Globus pallidus (tissue), 1 donor: ENCODE results near the gene ATP8A1.

ENCODE experiments used
- DNase-seq: peaks from one replicate; pipeline ENCODE4 v3.0.0-alpha.2; 2015; ENCODE audit warnings: low spot score

The ATP8A1 gene

GRCh38 chr4:42649870-42650269 is 7.0 kb downstream of the ATP8A1 start:
- no peak for DNase-seq

- no peak for DNase-seq
Observed at GRCh38 chr4:42646999-42647541, 9.8 kb downstream of the ATP8A1 start.

GRCh38 chr4:42646013-42646784 is 10.7 kb downstream of the ATP8A1 start:
- no peak for DNase-seq

GRCh38 chr4:42644897-42645296 is 12.0 kb downstream of the ATP8A1 start:
- no peak for DNase-seq

GRCh38 chr4:42643685-42644084 is 13.2 kb downstream of the ATP8A1 start:
- no peak for DNase-seq

GRCh38 chr4:42642845-42643615 is 13.9 kb downstream of the ATP8A1 start:
- no peak for DNase-seq

GRCh38 chr4:42642101-42642797 is 14.7 kb downstream of the ATP8A1 start:
- DNase-seq = no peak

- no peak for DNase-seq
Observed at GRCh38 chr4:42641656-42642055, 15.2 kb downstream of the ATP8A1 start.

- no peak for DNase-seq
Observed at GRCh38 chr4:42641161-42641560, 15.7 kb downstream of the ATP8A1 start.

GRCh38 chr4:42640613-42641012 is 16.3 kb downstream of the ATP8A1 start:
- no peak for DNase-seq

- DNase-seq = no peak
Observed at GRCh38 chr4:42638993-42639392, 17.9 kb downstream of the ATP8A1 start.

- DNase-seq = no peak
Observed at GRCh38 chr4:42638321-42638720, 18.6 kb downstream of the ATP8A1 start.

GRCh38 chr4:42637867-42638266 is 19.0 kb downstream of the ATP8A1 start:
- DNase-seq = no peak

GRCh38 chr4:42637104-42637503 is 19.8 kb downstream of the ATP8A1 start:
- no peak for DNase-seq

GRCh38 chr4:42636645-42636949 is 20.3 kb downstream of the ATP8A1 start:
- no peak for DNase-seq

GRCh38 chr4:42633605-42634388 is 23.1 kb downstream of the ATP8A1 start:
- DNase-seq = no peak

- no peak for DNase-seq
Observed at GRCh38 chr4:42632653-42633382, 24.1 kb downstream of the ATP8A1 start.

- no peak for DNase-seq
Observed at GRCh38 chr4:42630908-42631307, 26.0 kb downstream of the ATP8A1 start.

- DNase-seq = no peak
Observed at GRCh38 chr4:42628740-42629139, 28.2 kb downstream of the ATP8A1 start.

GRCh38 chr4:42627885-42628646 is 28.8 kb downstream of the ATP8A1 start:
- DNase-seq = peak; percentile 76
